ENCODE data around the gene HNRNPUL1. TPM values are rescaled to one million over a fixed set of nuclear protein-coding genes. Genes with fewer than 3 reads are reported as not detected.
A peak's percentile ranks its signal among the peaks of the same experiment; 100 is the strongest.

Gene HNRNPUL1
- total RNA-seq, 1 donor from 2014 or later: 244 TPM

- ChIA-PET POLR2A (interaction anchor here (4.2 kb wide), 1 partner anchor 36 kb away, joined by 40 read pairs; the partner anchor contains the start of gene HNRNPUL1), CTCF (interaction anchor here (1.4 to 4.7 kb wide), 2 partner anchors 9 to 64 kb away, joined by 5 to 35 read pairs; partner anchors contain the start of genes B9D2 and CCDC97)
- intact Hi-C loops (cut with micrococcal nuclease): no loop called here
- no peak for TF ChIP-seq CTCF (IDR thresholded peaks at IDR 0.05)
- ATAC-seq (ENCODE audit: low read depth) (no peak), DNase-seq (no peak)
- Mint-ChIP-seq H3K4me3 (no peak overlapping the region), H3K9me3 (no peaks in the 10 kb centered on the region), H3K27ac (peak overlapping the region; percentile 96), H3K36me3 (ENCODE audit: low read depth) (peaks cover 93% of the 10 kb centered on the region), H3K4me1 (peaks cover 82% of the 10 kb centered on the region), H3K27me3 (no peaks in the 10 kb centered on the region)
Observed at GRCh38 chr19:41299755-41300089, 35.5 kb downstream of the HNRNPUL1 start.

- DNase-seq (no peak), ATAC-seq (ENCODE audit: low read depth) (no peak)
- H3K4me3 Mint-ChIP-seq: no peak overlapping the region
- peak overlapping the region; percentile 96 for H3K27ac Mint-ChIP-seq
- no peaks in the 10 kb centered on the region for H3K27me3 Mint-ChIP-seq
- intact Hi-C loops (cut with micrococcal nuclease): no loop called here
- H3K36me3 Mint-ChIP-seq (ENCODE audit: low read depth): peaks cover 93% of the 10 kb centered on the region
- ChIA-PET CTCF (interaction anchor here (0.9 to 4.7 kb wide), 2 partner anchors 8 kb away, joined by 4 to 35 read pairs; partner anchors contain the start of gene CCDC97), POLR2A (interaction anchor here (0.7 to 3.4 kb wide), 2 partner anchors 9 to 37 kb away, joined by 3 to 53 read pairs; partner anchors contain the start of gene HNRNPUL1)
- TF ChIP-seq CTCF (IDR thresholded peaks at IDR 0.05): no peak
- peaks cover 82% of the 10 kb centered on the region for H3K4me1 Mint-ChIP-seq
- no peaks in the 10 kb centered on the region for H3K9me3 Mint-ChIP-seq
Observed at GRCh38 chr19:41300555-41300954, 36.4 kb downstream of the HNRNPUL1 start.

GRCh38 chr19:41302624-41303351 lies 38.6 kb downstream of the HNRNPUL1 start:
- POLR2A ChIA-PET: interaction anchor here (0.7 to 3.4 kb wide), 9 partner anchors 18 to 525 kb away, joined by 3 to 53 read pairs (median 4); partner anchors contain the start of genes B9D2 and HNRNPUL1
- DNase-seq (peak; percentile 56), ATAC-seq (ENCODE audit: low read depth) (peak; percentile 60)
- Mint-ChIP-seq H3K4me3 (peak overlapping the region; percentile 68), H3K27me3 (no peaks in the 10 kb centered on the region), H3K4me1 (peaks cover 78% of the 10 kb centered on the region), H3K36me3 (ENCODE audit: low read depth) (peaks cover 92% of the 10 kb centered on the region), H3K9me3 (no peaks in the 10 kb centered on the region), H3K27ac (peak overlapping the region; percentile 87)
- intact Hi-C loops (cut with micrococcal nuclease): no loop called here
- TF ChIP-seq CTCF (IDR thresholded peaks at IDR 0.05): no peak
- CTCF ChIA-PET: interaction anchor here (1.0 to 1.4 kb wide), 6 partner anchors 25 to 137 kb away, joined by 3 to 9 read pairs (median 3); partner anchors contain the start of genes DMAC2 and HNRNPUL1

GRCh38 chr19:41303954-41304353 lies 39.8 kb downstream of the HNRNPUL1 start:
- CTCF ChIA-PET: interaction anchor here (1.2 kb wide), 1 partner anchor 51 kb away, joined by 3 read pairs; no protein-coding TSS in a partner anchor

More at GRCh38 chr19:41303954-41304353, 39.8 kb downstream of the HNRNPUL1 start:
- Mint-ChIP-seq H3K9me3 (no peaks in the 10 kb centered on the region), H3K4me3 (no peak overlapping the region), H3K4me1 (peaks cover 78% of the 10 kb centered on the region), H3K36me3 (ENCODE audit: low read depth) (peaks cover 85% of the 10 kb centered on the region), H3K27me3 (no peaks in the 10 kb centered on the region), H3K27ac (peak overlapping the region; percentile 87)
- POLR2A ChIA-PET: interaction anchor here (0.6 kb wide), 1 partner anchor 23 kb away, joined by 3 read pairs; no protein-coding TSS in a partner anchor
- ATAC-seq (ENCODE audit: low read depth) (no peak), DNase-seq (no peak)
- TF ChIP-seq CTCF (IDR thresholded peaks at IDR 0.05): no peak
- intact Hi-C loops (cut with micrococcal nuclease): no loop called here

Data from activated B cell treated with CpG ODN at 0.5 μM for 24 hours (primary cell).